ENCODE measurements around the gene ZCCHC14. TPM values are rescaled to one million over a fixed set of nuclear protein-coding genes. Genes with fewer than 3 reads are reported as not detected.
A peak's percentile ranks its signal among the peaks of the same experiment; 100 is the strongest.

ZCCHC14 gene
- total and polyA plus RNA-seq, 2 of the 13 experiments (the other 11 are each of a cell fraction or from before 2014, with no cell fraction given), result 12.4 to 12.5 TPM

DNA sequence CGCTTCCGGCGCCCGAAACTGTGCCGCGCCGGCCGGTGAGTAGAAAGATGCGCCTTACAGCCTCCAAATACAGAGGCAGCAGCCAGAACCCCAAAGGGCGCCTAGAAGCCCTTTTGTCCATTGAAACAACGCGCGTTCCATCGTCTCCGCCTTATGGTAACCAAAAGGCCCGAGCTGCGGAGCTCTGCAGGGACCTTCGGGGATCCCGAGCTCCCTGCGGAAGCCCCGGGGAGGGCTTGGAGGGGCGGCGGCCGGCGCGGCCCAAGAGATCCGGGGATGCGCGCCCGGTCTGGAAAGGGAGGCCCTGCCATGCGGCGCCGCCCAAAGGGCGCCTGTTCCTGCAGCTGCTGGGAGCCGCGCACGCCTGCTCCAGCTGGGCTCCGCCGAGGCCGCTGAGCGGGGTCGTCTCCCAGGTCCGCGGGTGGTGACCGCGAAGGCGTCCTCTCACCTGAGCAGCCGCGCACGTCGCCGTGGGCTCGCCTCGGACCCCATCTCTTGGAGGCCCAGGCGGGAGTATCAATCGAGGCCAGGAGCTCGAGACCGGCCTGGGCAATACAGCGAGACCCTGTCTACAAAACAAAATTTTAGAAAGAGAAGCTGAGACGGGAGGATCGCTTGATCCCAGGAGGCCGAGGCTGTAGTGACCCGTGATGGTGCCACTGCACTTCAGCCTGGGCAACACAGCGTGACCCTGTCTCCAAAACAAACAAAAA, 108.5 kb downstream of the ZCCHC14 start (continued):
- TF ChIP-seq ZNF704 (CRISPR knock-in tag; IDR thresholded peaks at IDR 0.05; ENCODE audit: borderline replicate concordance), result no peak; the same call in none of the 2 replicates
- no peak; the same call in 1 of the 2 replicates for TF ChIP-seq ZNF567 (CRISPR knock-in tag; IDR thresholded peaks at IDR 0.05; ENCODE audit: borderline replicate concordance)
- TF ChIP-seq ZSCAN22 (CRISPR knock-in tag; IDR thresholded peaks at IDR 0.05), result no peak
- no peak for TF ChIP-seq HNF4G (IDR thresholded peaks at IDR 0.05; ENCODE audit: borderline replicate concordance, low read depth, low read length)
- no peak; the same call in 1 of the 2 replicates for TF ChIP-seq HNF4G (CRISPR knock-in tag; IDR thresholded peaks at IDR 0.05; ENCODE audit: borderline replicate concordance, low read depth)
- TF ChIP-seq YEATS4 (CRISPR knock-in tag; IDR thresholded peaks at IDR 0.05; ENCODE audit: borderline replicate concordance), result peak; percentile 43
- TF ChIP-seq STAG1 (CRISPR knock-in tag; IDR thresholded peaks at IDR 0.05), result no peak
- peak; percentile 34; the same call in 1 of the 2 replicates for TF ChIP-seq GMEB1 (CRISPR knock-in tag; IDR thresholded peaks at IDR 0.05; ENCODE audit: borderline replicate concordance)
- peak; percentile 94; the same call in 1 of the 2 replicates for TF ChIP-seq ZNF343 (CRISPR knock-in tag; IDR thresholded peaks at IDR 0.05)
- TF ChIP-seq NR2C2 (CRISPR knock-in tag; IDR thresholded peaks at IDR 0.05; ENCODE audit: borderline replicate concordance), result no peak; the same call in 1 of the 2 replicates
- TF ChIP-seq, protein P1, sequence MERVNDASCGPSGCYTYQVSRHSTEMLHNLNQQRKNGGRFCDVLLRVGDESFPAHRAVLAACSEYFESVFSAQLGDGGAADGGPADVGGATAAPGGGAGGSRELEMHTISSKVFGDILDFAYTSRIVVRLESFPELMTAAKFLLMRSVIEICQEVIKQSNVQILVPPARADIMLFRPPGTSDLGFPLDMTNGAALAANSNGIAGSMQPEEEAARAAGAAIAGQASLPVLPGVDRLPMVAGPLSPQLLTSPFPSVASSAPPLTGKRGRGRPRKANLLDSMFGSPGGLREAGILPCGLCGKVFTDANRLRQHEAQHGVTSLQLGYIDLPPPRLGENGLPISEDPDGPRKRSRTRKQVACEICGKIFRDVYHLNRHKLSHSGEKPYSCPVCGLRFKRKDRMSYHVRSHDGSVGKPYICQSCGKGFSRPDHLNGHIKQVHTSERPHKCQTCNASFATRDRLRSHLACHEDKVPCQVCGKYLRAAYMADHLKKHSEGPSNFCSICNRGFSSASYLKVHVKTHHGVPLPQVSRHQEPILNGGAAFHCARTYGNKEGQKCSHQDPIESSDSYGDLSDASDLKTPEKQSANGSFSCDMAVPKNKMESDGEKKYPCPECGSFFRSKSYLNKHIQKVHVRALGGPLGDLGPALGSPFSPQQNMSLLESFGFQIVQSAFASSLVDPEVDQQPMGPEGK (CRISPR knock-in tag; IDR thresholded peaks at IDR 0.05), result 0 out of 2 replicates have a peak, but pooled peaks have one; percentile 2
- TF ChIP-seq ZNF253 (CRISPR knock-in tag; IDR thresholded peaks at IDR 0.05; ENCODE audit: borderline replicate concordance), result no peak
- TF ChIP-seq CREM (IDR thresholded peaks at IDR 0.05), result no peak; the same call in 1 of the 2 replicates
- TF ChIP-seq CREM (CRISPR knock-in tag; IDR thresholded peaks at IDR 0.05), result no peak
- TF ChIP-seq RARG (CRISPR knock-in tag; IDR thresholded peaks at IDR 0.05; ENCODE audit: low read depth), result no peak
- TF ChIP-seq WIZ (CRISPR knock-in tag; IDR thresholded peaks at IDR 0.05), result peak; percentile 79; the same call in 1 of the 2 replicates
- peak; percentile 39; the same call in 1 of the 2 replicates for TF ChIP-seq BHLHE40 (IDR thresholded peaks at IDR 0.05; ENCODE audit: low read length)
- TF ChIP-seq, protein P2, sequence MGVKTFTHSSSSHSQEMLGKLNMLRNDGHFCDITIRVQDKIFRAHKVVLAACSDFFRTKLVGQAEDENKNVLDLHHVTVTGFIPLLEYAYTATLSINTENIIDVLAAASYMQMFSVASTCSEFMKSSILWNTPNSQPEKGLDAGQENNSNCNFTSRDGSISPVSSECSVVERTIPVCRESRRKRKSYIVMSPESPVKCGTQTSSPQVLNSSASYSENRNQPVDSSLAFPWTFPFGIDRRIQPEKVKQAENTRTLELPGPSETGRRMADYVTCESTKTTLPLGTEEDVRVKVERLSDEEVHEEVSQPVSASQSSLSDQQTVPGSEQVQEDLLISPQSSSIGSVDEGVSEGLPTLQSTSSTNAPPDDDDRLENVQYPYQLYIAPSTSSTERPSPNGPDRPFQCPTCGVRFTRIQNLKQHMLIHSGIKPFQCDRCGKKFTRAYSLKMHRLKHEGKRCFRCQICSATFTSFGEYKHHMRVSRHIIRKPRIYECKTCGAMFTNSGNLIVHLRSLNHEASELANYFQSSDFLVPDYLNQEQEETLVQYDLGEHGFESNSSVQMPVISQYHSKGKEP (CRISPR knock-in tag; IDR thresholded peaks at IDR 0.05), result no peak
- peak; percentile 85 for TF ChIP-seq ZGPAT (CRISPR knock-in tag; IDR thresholded peaks at IDR 0.05)
- TF ChIP-seq YEATS2 (CRISPR knock-in tag; IDR thresholded peaks at IDR 0.05; ENCODE audit: borderline replicate concordance), result peak; percentile 47; the same call in 1 of the 2 replicates
- no peak for TF ChIP-seq ZNF75D (CRISPR knock-in tag; IDR thresholded peaks at IDR 0.05; ENCODE audit: borderline replicate concordance)

Measured in HepG2 (cell line).